SKM-1 treated with dmso at 0.1 percent for 144 hours (cell line): Measurements from ENCODE around the gene PROC.

Source experiments
- DNase-seq: peaks from one replicate; lab custom pipeline; 2025; ENCODE audit not compliant: unreplicated experiment; lab: John Stamatoyannopoulos, UW

The PROC gene

DNA sequence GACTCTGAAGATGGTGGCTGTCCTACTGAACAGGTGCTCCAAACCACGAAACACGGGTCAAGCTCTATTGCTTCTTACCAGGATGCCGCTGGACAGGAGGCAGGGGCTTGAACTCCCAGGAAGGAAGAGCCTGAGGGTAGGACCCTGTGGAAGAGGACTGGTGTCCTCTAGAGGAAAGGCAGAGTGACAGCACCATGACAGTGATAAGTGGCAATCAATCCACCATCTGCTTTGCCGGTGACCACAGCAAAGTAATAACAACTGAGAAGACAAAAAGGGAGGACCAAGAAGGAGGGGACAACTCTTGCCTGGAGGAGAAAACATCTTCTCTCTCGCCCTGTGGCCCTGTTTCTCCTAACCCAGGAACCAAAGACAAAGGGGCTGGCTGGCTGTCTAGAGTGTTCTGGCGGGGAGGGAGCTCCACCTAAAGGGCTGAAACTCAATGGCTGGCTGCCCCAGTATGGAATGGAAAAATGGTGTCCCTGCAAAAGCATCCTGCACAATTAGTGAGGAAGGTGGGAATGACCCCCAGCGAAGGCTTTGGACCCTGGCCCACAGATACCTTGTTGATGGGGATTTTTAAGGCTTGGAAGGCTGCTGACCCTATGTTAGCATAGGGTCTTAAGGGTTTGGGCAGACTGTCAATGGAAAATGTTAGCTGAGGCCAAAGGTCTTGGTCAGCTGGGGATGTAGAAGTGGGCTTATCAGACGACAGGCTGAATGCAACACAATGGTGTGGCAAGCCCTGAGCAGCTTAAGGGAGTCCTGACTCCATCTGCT is 35.4 kb downstream of the PROC start:
- no peak for DNase-seq

- no peak for DNase-seq
Observed at GRCh38 chr2:127454595-127455565, 36.7 kb downstream of the PROC start.

- no peak for DNase-seq
Observed at GRCh38 chr2:127455566-127456493, 37.6 kb downstream of the PROC start.

DNA sequence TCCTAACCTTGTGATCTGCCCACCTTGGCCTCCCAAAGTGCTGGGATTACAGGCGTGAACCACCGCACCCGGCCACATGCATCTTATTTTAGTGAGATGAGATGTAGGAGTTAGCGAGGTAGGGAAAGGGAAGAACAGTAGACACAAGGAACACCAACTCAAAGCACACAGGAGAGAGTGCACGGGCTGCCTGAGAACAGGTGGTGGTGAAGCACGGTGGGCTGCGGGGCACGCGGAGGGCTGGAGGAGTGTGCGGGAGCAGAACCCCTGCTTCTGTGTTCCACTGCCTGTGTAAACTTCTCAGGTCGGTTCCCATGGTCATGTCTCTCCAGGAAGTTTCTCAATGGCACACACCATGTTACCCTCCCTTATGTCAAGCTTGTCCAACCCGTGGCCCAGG is 38.7 kb downstream of the PROC start:
- DNase-seq = no peak

DNA sequence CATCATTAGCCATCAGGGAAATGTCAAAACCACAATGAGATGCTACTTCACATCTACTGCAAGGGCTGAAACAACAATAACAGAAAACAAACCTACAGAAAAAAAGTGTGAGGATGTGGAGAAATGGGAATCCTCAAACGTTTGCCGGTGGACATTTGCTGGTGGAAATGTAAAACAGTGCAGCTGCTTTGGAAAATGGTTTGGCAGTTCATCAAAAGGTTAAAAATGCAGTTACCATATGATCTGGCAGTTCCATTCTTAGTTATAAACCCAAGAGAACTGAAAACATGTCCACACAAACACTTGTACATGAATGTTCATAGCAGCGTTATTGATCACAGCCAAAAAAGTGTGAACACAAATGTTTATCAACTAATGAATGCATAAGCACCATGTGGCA is 44.2 kb downstream of the PROC start:
- DNase-seq = no peak

GRCh38 chr2:127463155-127463991 is 45.1 kb downstream of the PROC start:
- no peak for DNase-seq

- no peak for DNase-seq
Observed at GRCh38 chr2:127464470-127465257, 46.4 kb downstream of the PROC start.

GRCh38 chr2:127465258-127465657 is 47.0 kb downstream of the PROC start:
- no peak for DNase-seq

DNA sequence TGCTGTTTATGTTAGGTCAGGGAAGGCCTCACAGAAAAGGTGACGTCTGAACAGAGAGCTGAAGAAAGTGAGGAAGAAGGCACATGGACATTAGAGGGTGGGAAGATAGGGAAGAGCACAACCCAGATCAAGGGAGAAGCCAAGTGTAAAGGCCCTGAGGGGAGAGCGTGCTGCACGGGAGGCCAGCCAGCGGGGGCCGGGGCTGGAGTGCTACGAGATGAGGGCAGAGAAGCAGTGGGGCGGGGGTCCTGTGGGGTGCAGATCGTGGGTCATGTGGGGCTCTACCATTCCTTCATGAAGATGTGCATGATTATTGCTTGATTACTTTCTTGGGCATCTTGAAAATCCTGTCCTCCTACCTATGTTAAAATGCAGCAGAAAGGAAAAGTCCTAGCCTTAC is 50.8 kb downstream of the PROC start:
- DNase-seq = no peak

GRCh38 chr2:127469974-127470373 is 51.7 kb downstream of the PROC start:
- DNase-seq = no peak

GRCh38 chr2:127471286-127471988 is 53.2 kb downstream of the PROC start:
- DNase-seq = no peak

DNA sequence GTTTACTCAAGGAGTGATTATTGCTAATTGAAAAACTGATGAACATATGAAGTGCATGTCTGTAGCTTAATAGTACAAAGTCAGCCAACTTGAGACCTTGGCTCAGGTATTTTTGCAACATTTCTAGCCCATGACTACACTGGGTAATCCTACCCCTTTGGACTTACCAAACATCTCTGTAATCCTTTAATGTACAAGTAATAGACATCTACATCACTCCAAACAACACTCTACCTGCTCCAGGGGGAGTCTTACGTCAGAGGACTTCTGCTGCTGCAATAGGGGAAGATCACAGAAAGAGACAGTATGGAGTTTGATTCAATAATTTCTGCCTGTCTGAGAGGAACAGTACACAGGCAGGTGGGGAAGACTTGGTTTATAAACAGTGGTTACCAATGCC is 54.0 kb downstream of the PROC start:
- no peak for DNase-seq

- no peak for DNase-seq
Observed at GRCh38 chr2:127475788-127476187, 57.6 kb downstream of the PROC start.
